Stimulated activated CD4-positive, alpha-beta T cell treated with anti-CD3 and anti-CD28 coated beads, TNF-alpha, amount 100 ng/mL, for 48 hours (primary cell): ENCODE measurements around the gene EIPR1.
A peak's percentile ranks its signal among the peaks of the same experiment; 100 is the strongest.
"Not testable (repeated sequence)": the region's sequence is repeated elsewhere in the genome, so short reads cannot be mapped to it uniquely, and the experiment has no call there.

Experiments
- DNase-seq, 3 donors: peaks; one replicate each; pipeline ENCODE4 v3.0.0-alpha.2; 2020; ENCODE audit warnings: low read depth in 3 of 3

EIPR1 gene

GRCh38 chr2:3212061-3212362 is 165.6 kb downstream of the EIPR1 start:
- no peak for DNase-seq

- no peak for DNase-seq
Measured at GRCh38 chr2:3211256-3212060, 166.2 kb downstream of the EIPR1 start.

- no peak for DNase-seq
Measured at GRCh38 chr2:3210257-3210656, 167.4 kb downstream of the EIPR1 start.

- DNase-seq = no peak
Measured at GRCh38 chr2:3209258-3209657, 168.4 kb downstream of the EIPR1 start.

- no peak for DNase-seq
Measured at GRCh38 chr2:3208591-3208990, 169.0 kb downstream of the EIPR1 start.

- DNase-seq = no peak
Measured at GRCh38 chr2:3208179-3208578, 169.4 kb downstream of the EIPR1 start.

GRCh38 chr2:3207091-3207491 is 170.5 kb downstream of the EIPR1 start:
- no peak for DNase-seq

GRCh38 chr2:3205845-3206244 is 171.8 kb downstream of the EIPR1 start:
- DNase-seq = no peak

- no peak for DNase-seq
Measured at GRCh38 chr2:3204031-3204821, 173.4 kb downstream of the EIPR1 start.

GRCh38 chr2:3203497-3204019 is 174.1 kb downstream of the EIPR1 start:
- no peak for DNase-seq

- DNase-seq = no peak
Measured at GRCh38 chr2:3202926-3203325, 174.7 kb downstream of the EIPR1 start.

GRCh38 chr2:3201281-3201680 is 176.3 kb downstream of the EIPR1 start:
- DNase-seq = no peak

- no peak for DNase-seq
Measured at GRCh38 chr2:3200420-3200939, 177.1 kb downstream of the EIPR1 start.

- no peak for DNase-seq
Measured at GRCh38 chr2:3199627-3200345, 177.8 kb downstream of the EIPR1 start.

GRCh38 chr2:3198671-3199192 is 178.9 kb downstream of the EIPR1 start:
- not testable (repeated sequence) for DNase-seq

GRCh38 chr2:3198119-3198518 is 179.5 kb downstream of the EIPR1 start:
- peak in 1 of 3 donors; percentile 12 for DNase-seq

GRCh38 chr2:3197308-3197707 is 180.3 kb downstream of the EIPR1 start:
- DNase-seq = no peak

GRCh38 chr2:3196716-3197115 is 180.9 kb downstream of the EIPR1 start:
- DNase-seq = no peak

GRCh38 chr2:3195641-3196476 is 181.8 kb downstream of the EIPR1 start:
- DNase-seq = no peak

- DNase-seq = no peak
Measured at GRCh38 chr2:3194828-3195227, 182.8 kb downstream of the EIPR1 start.
